HK-2 (cell line): Measurements from ENCODE around the gene FTCD.

Experiments used
- DNase-seq: peaks from one replicate; pipeline ENCODE4 v3.0.0-alpha.2; 2018; ENCODE audit not compliant: unreplicated experiment

The FTCD gene

GRCh38 chr21:46154155-46154954 lies 1.0 kb downstream of the FTCD start:
- DNase-seq, result no peak

- no peak for DNase-seq
These were observed 1.9 kb downstream of the FTCD start for GRCh38 chr21:46153247-46154154.

GRCh38 chr21:46152927-46153246 lies 2.5 kb downstream of the FTCD start:
- DNase-seq, result no peak

GRCh38 chr21:46151989-46152926 lies 3.1 kb downstream of the FTCD start:
- DNase-seq, result no peak

GRCh38 chr21:46151261-46151988 lies 4.0 kb downstream of the FTCD start:
- DNase-seq, result no peak

GRCh38 chr21:46150491-46151121 lies 4.8 kb downstream of the FTCD start:
- DNase-seq, result no peak

- no peak for DNase-seq
These were observed 5.3 kb downstream of the FTCD start for GRCh38 chr21:46150073-46150472.

GRCh38 chr21:46149205-46149901 lies 6.0 kb downstream of the FTCD start:
- no peak for DNase-seq

- DNase-seq, result no peak
These were observed 7.3 kb downstream of the FTCD start for GRCh38 chr21:46148106-46148505.

- peak; percentile 45 for DNase-seq
These were observed 8.0 kb downstream of the FTCD start for GRCh38 chr21:46147429-46147828.

- DNase-seq, result no peak
These were observed 8.5 kb downstream of the FTCD start for GRCh38 chr21:46146856-46147255.

GRCh38 chr21:46145840-46146691 lies 9.3 kb downstream of the FTCD start:
- DNase-seq, result no peak

- DNase-seq, result no peak
These were observed 10.1 kb downstream of the FTCD start for GRCh38 chr21:46145159-46145839.

- DNase-seq, result no peak
These were observed 10.8 kb downstream of the FTCD start for GRCh38 chr21:46144464-46145070.

- no peak for DNase-seq
These were observed 12.6 kb downstream of the FTCD start for GRCh38 chr21:46142582-46143473.

GRCh38 chr21:46141767-46142581 lies 13.4 kb downstream of the FTCD start:
- DNase-seq, result no peak
